ENCODE results near the gene MRPL27.

Gene MRPL27

GRCh38 chr17:50382931-50383330, 9.9 kb upstream of the MRPL27 start:
- DNase-seq, result no peak

DNA sequence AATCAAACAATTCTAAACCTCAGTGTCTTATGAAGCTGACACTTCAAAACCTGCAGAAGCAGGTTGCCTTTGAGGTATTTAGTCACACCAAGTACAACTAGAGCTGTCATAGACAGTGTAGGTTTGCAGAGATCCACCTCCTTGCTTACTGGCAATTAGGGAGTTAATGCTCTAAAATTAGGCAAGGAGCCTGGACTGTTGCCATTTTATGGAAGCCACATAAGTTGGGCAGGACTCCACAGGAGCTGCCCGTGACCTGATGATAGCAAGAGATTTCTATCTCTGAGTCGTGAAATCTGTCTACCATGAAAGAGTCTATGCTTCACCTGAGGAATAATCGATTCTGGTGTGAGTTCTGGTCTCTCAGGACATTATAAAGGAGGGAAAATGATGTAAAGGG, 8.9 kb upstream of the MRPL27 start:
- DNase-seq, result no peak

DNA sequence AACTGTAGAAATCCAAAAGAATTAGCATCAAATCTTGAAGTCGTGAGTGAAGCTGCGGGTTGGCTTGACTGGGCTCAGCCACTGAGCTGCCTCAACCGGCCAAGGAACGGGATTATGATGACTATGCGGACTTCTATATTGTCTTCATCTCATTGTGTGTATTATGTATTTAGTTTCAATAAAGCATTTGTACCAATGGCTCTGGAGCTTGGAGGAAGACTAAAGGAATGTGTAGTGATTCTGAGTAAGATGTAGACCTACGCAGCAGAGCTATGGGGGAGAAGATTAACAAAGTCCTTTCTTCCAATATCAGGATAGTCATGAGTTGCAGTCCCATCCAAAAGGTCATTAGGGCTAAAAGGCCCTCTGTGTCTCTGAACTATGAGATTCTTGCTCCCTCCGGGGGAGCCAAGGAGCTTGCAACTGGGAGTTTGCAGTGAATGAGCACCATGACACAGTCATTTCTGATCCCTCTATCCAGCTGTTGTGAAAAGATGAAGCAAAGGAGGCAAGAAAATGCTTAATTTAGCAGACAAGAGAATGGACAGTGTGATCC, 8.4 kb upstream of the MRPL27 start:
- DNase-seq, result no peak

DNA sequence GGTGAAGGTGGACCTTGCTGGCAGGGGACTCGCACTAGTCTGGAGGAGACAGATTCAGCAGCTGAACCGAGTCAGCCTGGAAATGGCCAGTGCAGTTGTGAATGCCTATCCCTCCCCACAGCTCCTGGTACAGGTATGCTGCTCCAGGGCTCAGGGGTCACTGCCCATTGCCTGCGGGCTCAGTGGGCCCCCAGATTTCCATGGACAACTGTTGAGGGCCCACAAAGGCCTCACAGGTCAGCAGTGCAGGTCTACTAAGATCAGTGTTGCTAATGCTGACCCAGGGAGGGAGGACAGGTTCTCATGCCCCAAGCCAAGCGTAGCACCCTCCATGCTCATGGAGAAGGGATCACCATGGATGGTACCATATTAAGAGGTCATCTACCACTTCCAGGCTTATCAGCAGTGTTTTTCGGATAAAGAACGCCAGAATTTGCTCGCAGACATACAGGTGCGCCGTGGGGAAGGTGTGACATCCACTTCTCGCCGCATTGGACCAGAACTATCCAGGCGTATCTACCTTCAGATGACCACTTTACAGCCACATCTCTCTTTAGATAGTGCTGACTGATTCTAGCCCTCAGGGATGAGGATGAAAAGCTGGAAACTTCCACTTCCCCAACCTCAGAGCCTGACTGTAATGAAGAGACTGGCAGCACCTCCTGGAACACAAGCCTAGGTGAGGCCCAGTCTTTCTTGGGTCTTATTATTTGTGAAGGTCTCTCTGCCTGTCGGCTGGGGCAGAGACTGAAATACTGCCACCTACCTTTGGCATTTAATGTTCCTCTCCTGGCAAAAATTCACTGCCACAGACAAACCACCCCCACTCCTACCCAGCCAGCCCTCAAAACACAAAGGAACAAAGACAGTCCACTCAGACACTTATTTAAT, 7.6 kb upstream of the MRPL27 start:
- no peak for DNase-seq

DNA sequence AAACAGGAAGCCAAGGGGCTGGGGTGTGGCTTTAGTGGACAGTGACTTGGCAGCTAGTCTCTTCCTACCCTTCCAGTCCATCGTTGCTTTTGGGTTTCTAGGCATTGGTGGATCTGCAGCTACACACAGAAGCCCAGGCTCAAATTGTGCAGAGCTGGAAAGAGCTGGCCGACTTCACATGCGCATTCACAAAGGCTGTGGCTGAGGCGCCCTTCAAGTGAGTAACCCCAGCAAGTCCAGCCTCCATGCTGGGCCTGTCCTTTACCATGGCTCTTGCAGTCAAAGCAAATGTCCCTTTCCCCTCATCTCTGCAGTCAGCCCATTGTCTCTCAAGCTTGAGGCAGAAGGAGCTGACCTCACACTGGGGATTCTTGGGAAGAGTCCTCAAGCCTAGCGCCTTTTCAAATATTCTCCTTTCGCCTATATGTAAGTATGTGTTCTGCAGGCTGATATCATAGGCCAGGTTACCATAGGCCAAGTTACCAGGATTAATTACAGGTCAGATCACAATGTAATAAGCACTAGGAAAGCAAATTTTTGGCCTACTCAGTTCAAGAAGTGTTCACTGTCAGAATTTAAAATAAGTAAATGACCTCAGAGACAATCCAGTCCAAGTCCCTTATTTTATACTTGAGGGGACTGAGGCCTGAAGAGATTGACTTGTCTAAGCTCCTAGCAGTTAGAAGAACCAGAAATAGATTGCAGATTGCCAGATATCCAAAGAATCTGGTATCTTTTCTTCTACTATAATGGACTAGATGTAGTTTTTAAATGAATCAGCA, 6.6 kb upstream of the MRPL27 start:
- no peak for DNase-seq

- DNase-seq, result no peak
These were observed 3.0 kb upstream of the MRPL27 start for GRCh38 chr17:50375858-50376538.

DNA sequence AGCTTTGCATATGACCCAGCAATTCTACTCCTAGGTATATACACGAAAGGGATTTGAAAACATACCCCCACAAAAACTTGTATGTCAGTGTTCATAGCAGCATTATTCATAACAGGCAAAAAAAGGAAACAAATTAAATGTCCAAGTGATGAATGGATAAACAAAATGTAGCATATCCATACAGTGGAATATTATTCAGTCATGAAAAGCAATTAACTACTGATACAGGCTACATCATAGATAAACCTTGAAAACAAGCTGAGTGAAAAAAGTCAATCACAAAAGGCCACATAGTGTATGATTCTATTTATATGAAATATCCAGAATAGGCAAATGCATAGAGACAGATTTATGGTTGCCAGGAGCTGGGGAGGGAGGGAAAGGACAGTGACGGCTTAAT, 721 bp upstream of the MRPL27 start:
- no peak for DNase-seq

DNA sequence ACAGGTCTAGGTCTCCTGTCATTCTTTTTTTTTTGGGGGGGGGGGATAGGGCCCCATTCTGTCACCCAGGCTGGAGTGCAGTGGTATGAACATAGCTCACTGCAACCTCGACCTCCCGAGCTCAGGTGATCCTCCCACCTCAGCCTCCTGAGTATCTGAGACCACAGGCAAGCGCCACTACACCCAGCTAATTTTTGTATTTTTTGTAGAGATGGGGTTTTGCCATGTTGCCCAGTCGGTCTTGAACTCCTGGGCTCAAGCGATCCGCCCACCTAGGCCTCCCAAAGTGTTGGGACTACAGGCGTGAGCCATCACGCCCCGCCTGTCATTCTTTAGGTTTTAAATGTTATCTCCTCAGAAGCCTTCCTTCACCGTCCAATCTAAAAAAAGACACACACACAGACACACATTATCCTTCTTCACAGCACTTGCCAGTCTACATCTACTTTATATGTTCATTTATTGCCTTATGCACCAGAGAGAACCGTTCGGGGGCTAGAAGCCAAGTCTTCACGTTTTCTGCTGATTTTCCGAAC, 694 bp downstream of the MRPL27 start:
- DNase-seq, result no peak

- no peak for DNase-seq
These were observed 1.5 kb downstream of the MRPL27 start for GRCh38 chr17:50371526-50371925.

- DNase-seq, result no peak
These were observed 2.9 kb downstream of the MRPL27 start for GRCh38 chr17:50370052-50370451.

GRCh38 chr17:50367401-50367800, 5.6 kb downstream of the MRPL27 start:
- DNase-seq, result no peak

DNA sequence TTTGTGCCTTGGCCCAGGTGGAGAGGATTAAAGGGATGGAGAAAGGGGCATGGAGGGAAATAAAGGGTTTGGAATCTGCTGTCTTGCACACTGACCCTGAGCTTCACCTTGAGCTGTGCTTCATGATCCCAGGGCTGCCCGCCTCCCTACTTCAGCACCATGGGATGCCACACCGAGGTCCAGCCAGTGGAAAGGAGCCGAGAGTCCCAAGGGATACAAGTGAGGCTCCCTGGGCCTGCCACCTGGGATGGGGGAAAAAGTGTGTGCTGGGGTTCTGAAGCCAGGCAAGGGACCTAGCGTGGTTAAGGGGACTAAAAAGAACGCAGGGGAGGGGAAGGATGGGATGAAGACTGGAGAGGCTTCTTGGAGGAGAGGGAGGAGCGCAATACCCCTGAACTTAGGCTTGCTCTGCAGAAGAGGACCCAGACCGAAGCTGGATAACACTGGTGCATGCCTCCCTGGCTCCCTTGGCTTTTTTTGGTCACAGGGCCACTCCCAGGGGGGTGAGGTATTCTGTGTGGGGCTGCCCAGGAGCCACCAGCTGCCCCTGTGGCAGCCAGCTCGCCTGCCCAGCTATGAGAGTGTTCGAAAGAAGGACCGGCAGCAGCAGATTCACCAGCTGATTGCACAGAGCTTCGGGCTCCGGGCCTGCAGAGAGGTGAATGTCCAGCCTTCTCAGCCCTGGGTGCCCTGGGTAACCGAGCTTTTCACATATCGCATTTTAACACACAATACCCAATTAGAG, 7.2 kb downstream of the MRPL27 start:
- DNase-seq, result no peak

GRCh38 chr17:50365165-50365564, 7.8 kb downstream of the MRPL27 start:
- no peak for DNase-seq

DNA sequence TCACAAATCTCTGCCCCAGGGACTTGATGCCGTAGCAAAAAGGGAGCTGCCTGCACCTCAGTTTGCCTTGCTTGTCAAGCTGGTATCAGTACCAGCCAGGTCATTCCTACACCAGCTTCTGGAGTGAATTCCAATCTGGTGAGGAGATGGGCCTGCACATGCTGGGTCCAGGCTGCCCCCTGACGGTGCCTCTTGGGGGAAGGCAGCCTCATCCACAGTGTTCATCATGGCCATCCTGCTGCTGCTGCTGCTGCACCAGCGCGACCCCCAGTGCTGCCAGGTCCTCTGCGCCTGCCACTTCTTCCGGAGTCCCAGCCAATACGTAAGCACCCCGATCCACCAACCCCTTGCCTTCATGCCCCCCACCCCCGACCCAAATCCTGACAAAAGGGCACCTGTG, 8.3 kb downstream of the MRPL27 start:
- no peak for DNase-seq

DNA sequence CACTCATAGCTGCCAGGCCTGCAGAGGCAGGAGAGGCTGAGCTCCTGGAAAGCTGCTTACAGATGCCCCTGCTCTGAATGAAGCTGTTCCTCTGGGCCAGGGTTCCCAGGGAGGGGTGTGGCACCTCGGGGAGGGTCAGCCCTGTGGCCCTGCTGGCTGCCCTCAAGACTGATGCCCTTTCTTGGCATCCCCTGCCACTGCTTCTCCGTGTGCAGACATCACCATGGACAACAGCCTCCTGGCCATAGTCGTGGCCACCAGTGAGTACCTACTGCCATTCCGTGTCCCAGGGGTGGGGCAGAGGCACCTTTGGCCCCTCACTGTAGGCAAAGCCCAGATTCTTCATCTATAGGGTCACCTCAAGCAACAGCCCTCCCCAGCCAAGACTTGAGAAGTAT, 8.9 kb downstream of the MRPL27 start:
- no peak for DNase-seq

GRCh38 chr17:50363217-50364060, 9.5 kb downstream of the MRPL27 start:
- DNase-seq, result no peak

- no peak for DNase-seq
These were observed 10.3 kb downstream of the MRPL27 start for GRCh38 chr17:50362661-50363060.

GRCh38 chr17:50361561-50362480, 11.2 kb downstream of the MRPL27 start:
- peak; percentile 10 to 60 for DNase-seq

DNA sequence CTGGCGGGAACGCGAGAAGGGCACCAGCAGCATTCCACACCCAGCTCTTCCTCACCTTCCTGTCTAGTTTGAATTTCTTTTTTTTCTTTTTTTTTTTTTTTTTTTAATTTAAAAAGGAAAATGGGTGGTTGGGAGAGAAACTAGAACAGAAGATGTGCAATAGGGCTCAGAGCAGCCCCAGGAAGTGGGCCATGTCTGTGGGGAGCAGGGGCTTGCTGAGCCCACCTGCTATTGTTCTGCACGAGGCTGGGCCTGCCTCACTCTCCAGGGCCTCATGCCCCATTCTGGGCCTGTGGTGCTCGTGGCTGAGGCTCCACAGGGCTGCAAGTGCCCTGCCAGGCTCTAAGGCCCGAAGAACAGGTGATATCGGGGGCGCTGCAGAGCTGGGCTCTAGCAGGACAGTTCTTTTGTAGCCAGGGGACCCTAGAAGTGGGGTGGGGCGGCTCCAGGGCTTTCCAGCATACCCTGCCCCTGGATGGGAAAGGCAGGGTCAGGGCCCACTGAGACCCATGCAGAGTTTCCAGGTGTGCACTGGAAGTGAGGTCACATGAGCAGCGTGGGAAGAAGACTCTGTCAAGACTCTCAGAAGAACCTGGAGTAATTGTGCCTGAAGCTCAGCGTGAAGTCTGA, 12.4 kb downstream of the MRPL27 start:
- DNase-seq, result no peak

Measured in SHP77 (cell line).